B cell (primary cell): Measurements from ENCODE around the gene MOV10L1. TPM values are rescaled to one million over a fixed set of nuclear protein-coding genes. Genes with fewer than 3 reads are reported as not detected.

Experiments
- ATAC-seq: fragments of 200-7000 bp; cut with Tn5 transposase; one replicate; pipeline ENCODE4 v1.10.0; 2021; ENCODE audit warnings: low read depth, mild to moderate bottlenecking, moderate number of reproducible peaks, moderate library complexity
- CTCF ChIA-PET: fragments of 350-600 bp; sonication (Branson Sonifier 250); formaldehyde crosslinking; loops from one replicate; lab custom pipeline; 2021; ENCODE audit warnings: antibody characterized with exemption, inconsistent platforms; lab: Charles Lee
- POLR2A ChIA-PET: fragments of 350-600 bp; sonication (Branson Sonifier 250); formaldehyde crosslinking; loops from one replicate; lab custom pipeline; 2021; ENCODE audit warnings: antibody characterized with exemption; lab: Charles Lee
- DNase-seq: peaks from one replicate; pipeline ENCODE4 v3.0.0; 2013
- H2AFZ ChIP-seq: 2 replicates; pipeline ENCODE4 v1.6.1; 2012; ENCODE audit warnings: mild to moderate bottlenecking, low read depth, low read length; ENCODE audit not compliant: insufficient read depth, poor library complexity, severe bottlenecking
- H3K27ac ChIP-seq, 2 donors: 1 replicate in 1 of 2; 2 replicates in 1 of 2; pipeline ENCODE4 v1.5.1; 2012 to 2013; ENCODE audit warnings: low read length in 2 of 2, mild to moderate bottlenecking in 2 of 2, moderate library complexity in 1 of 2
- H3K27me3 ChIP-seq, 4 experiments: fragments of 200-600 bp in 1 of 4; sonication (generic) in 1 of 4; replicated peaks in 1 of 4; 1 replicate in 2 of 4; 2 replicates in 2 of 4; pipeline versions ENCODE4 v1.6.1 to v1.7.0; 2013 to 2016; ENCODE audit warnings: low read length in 3 of 4, mild to moderate bottlenecking in 2 of 4, mixed read lengths in 1 of 4, moderate library complexity in 1 of 4; ENCODE audit not compliant: insufficient read depth in 4 of 4, control insufficient read depth in 3 of 4; ENCODE audit errors: control extremely low read depth in 1 of 4
- H3K36me3 ChIP-seq, 2 experiments: replicated peaks in 1 of 2; 1 replicate in 1 of 2; 2 replicates in 1 of 2; pipeline versions ENCODE4 v1.6.1 to v1.7.1; 2013; ENCODE audit warnings: low read length in 1 of 2; ENCODE audit not compliant: insufficient read depth in 2 of 2, control insufficient read depth in 1 of 2; ENCODE audit errors: control extremely low read depth in 1 of 2, extremely low read depth in 1 of 2
- H3K4me1 ChIP-seq, 2 donors: fragments of 200-600 bp in 1 of 2; sonication (generic) in 1 of 2; 1 replicate in 1 of 2; 2 replicates in 1 of 2; pipeline versions ENCODE4 v1.5.1 to v1.6.1; 2013 to 2017; ENCODE audit warnings: low read length in 2 of 2; ENCODE audit not compliant: control insufficient read depth in 2 of 2, insufficient read depth in 2 of 2
- H3K4me2 ChIP-seq: replicated peaks from 2 replicates; pipeline ENCODE3; 2012; ENCODE audit warnings: mild to moderate bottlenecking, low read depth, low read length; ENCODE audit not compliant: poor library complexity, severe bottlenecking
- H3K4me3 ChIP-seq, 5 experiments: fragments of 200-600 bp in 1 of 5; sonication (generic) in 1 of 5; 1 replicate in 3 of 5; 2 replicates in 2 of 5; pipeline versions ENCODE4 v1.5.1 to v1.7.0; 2011 to 2016; ENCODE audit warnings: low read length in 4 of 5, mild to moderate bottlenecking in 4 of 5, low read depth in 2 of 5, control low read depth in 1 of 5, moderate library complexity in 1 of 5; ENCODE audit not compliant: insufficient read depth in 1 of 5; ENCODE audit errors: control extremely low read depth in 1 of 5, extremely low read depth in 1 of 5
- H3K79me2 ChIP-seq: fragments of 200-600 bp; sonication (generic); one replicate; pipeline ENCODE4 v1.6.0; 2016; ENCODE audit warnings: low read length; ENCODE audit not compliant: control insufficient read depth, insufficient read depth
- H3K9ac ChIP-seq: fragments of 200-600 bp; sonication (generic); 2 replicates; pipeline ENCODE4 v1.6.1; 2017; ENCODE audit warnings: mild to moderate bottlenecking, low read length, moderate library complexity
- H3K9me3 ChIP-seq, 3 donors: one replicate each; pipeline versions ENCODE4 v1.6.1 to v1.7.1; 2013; ENCODE audit warnings: low read length in 2 of 3; ENCODE audit not compliant: control insufficient read depth in 2 of 3, insufficient read depth in 1 of 3; ENCODE audit errors: control extremely low read depth in 1 of 3
- H4K20me1 ChIP-seq: 2 replicates; pipeline ENCODE4 v1.6.0; 2012; ENCODE audit warnings: mild to moderate bottlenecking, low read length; ENCODE audit not compliant: insufficient read depth, control insufficient read depth, poor library complexity, severe bottlenecking
- H3K27ac Mint-ChIP-seq: one replicate; pipeline ENCODE4 v1.8.0; 2021; ENCODE audit warnings: mixed read lengths
- H3K27me3 Mint-ChIP-seq: one replicate; pipeline ENCODE4 v1.8.0; 2021; ENCODE audit warnings: mixed read lengths
- H3K4me1 Mint-ChIP-seq: one replicate; pipeline ENCODE4 v1.8.0; 2021; ENCODE audit warnings: mixed read lengths
- H3K4me3 Mint-ChIP-seq: one replicate; pipeline ENCODE4 v1.8.0; 2021; ENCODE audit warnings: mixed read lengths
- H3K9me3 Mint-ChIP-seq: one replicate; pipeline ENCODE4 v1.8.0; 2022; ENCODE audit warnings: mixed read lengths; ENCODE audit not compliant: insufficient read depth
- CTCF ChIP-seq: fragments of 200-600 bp; IDR thresholded peaks from one replicate; pipeline ENCODE4 v1.8.0; 2022; ENCODE audit warnings: antibody characterized with exemption, mild to moderate bottlenecking
- EZH2 ChIP-seq: IDR thresholded peaks from 2 replicates; pipeline ENCODE4 v1.6.1; 2012; ENCODE audit warnings: borderline replicate concordance, low read depth, mild to moderate bottlenecking, moderate library complexity, low read length; ENCODE audit not compliant: insufficient read depth, poor library complexity, severe bottlenecking
- WGBS: methylation state at CpG from one replicate; pipeline ENCODE4 v1.1.5; 2013; ENCODE audit warnings: missing lambda C conversion rate; ENCODE audit not compliant: insufficient coverage; 5-methylcytosine and 5-hydroxymethylcytosine counted together
- intact Hi-C: fragments of 100-400 bp; cut with micrococcal nuclease; formaldehyde crosslinking; loops from one replicate; pipeline ENCODE4 v1.10.0; 2022
- polyA plus RNA-seq: library from polyadenylated mRNA; depleted of rRNA; stranded (reverse); fragments of >200 nt; gene quantifications from 2 replicates; pipeline ENCODE4 v1.2.3, GENCODE V29; 2012
- total RNA-seq, 2 donors: library from RNA; stranded (reverse); fragments of 120-200 nt in 1 of 2; gene quantifications; 1 replicate in 1 of 2; 2 replicates in 1 of 2; pipeline versions ENCODE4 v1.2.3 to v1.2.4, GENCODE V29; 2013 to 2022

The MOV10L1 gene
- total and polyA plus RNA-seq, 2 donors (not counting 1 experiment from before 2014, with no cell fraction given): not detected

GRCh38 chr22:50162391-50162956 is 72.7 kb downstream of the MOV10L1 start:
- Mint-ChIP-seq H3K27me3 (peaks cover 33% of the 10 kb centered on the region), H3K9me3 (no peaks in the 10 kb centered on the region), H3K4me3 (no peak overlapping the region), H3K27ac (no peak overlapping the region), H3K4me1 (no peaks in the 10 kb centered on the region)
- ChIA-PET CTCF (no interaction called here), POLR2A (no interaction called here)
- no peak overlapping the region for H2AFZ ChIP-seq
- TF ChIP-seq EZH2 (no peak), CTCF (no peak)
- WGBS: 94% methylated on average over 9 of the region's 10 CpGs
- H3K4me2 ChIP-seq: no peak overlapping the region
- peaks cover 0 to 4% (median 2%) of the 10 kb centered on the region in 4 experiments for H3K27me3 ChIP-seq
- DNase-seq (no peak), ATAC-seq (no peak)
- no peak overlapping the region for H3K9ac ChIP-seq
- peaks cover 0 to 5% (median 0%) of the 10 kb centered on the region in 3 donors for H3K9me3 ChIP-seq
- intact Hi-C loops: no loop called here
- H3K36me3 ChIP-seq: no peaks in the 10 kb centered on the region
- H4K20me1 ChIP-seq: no peaks in the 10 kb centered on the region
- no peaks in the 10 kb centered on the region for H3K4me1 ChIP-seq
- no peak overlapping the region for H3K4me3 ChIP-seq
- no peaks in the 10 kb centered on the region for H3K79me2 ChIP-seq
- no peak overlapping the region for H3K27ac ChIP-seq

GRCh38 chr22:50165436-50166123 is 75.8 kb downstream of the MOV10L1 start:
- peaks cover 0 to 5% (median 0%) of the 10 kb centered on the region in 3 donors for H3K9me3 ChIP-seq
- ChIA-PET CTCF (interaction anchor here (1.7 kb wide), 1 partner anchor 25 kb away, joined by 4 read pairs; no protein-coding TSS in a partner anchor), POLR2A (no interaction called here)
- no peak overlapping the region for H3K4me3 ChIP-seq
- H3K27ac ChIP-seq: no peak overlapping the region
- H3K27ac Mint-ChIP-seq: no peak overlapping the region
- intact Hi-C loops: no loop called here
- H3K27me3 ChIP-seq: peaks cover 0 to 17% (median 10%) of the 10 kb centered on the region in 4 experiments
- ATAC-seq: no peak
- peaks cover 5% of the 10 kb centered on the region in 2 donors for H3K4me1 ChIP-seq
- TF ChIP-seq CTCF (no peak), EZH2 (no peak)
- H4K20me1 ChIP-seq: no peaks in the 10 kb centered on the region
- no peaks in the 10 kb centered on the region for H3K9me3 Mint-ChIP-seq
- DNase-seq: no peak
- H2AFZ ChIP-seq: no peak overlapping the region
- H3K4me2 ChIP-seq: no peak overlapping the region
- H3K9ac ChIP-seq: no peak overlapping the region
- 95% methylated on average over 28 of the region's 28 CpGs for WGBS
- H3K79me2 ChIP-seq: no peaks in the 10 kb centered on the region
- peaks cover 7% of the 10 kb centered on the region for H3K4me1 Mint-ChIP-seq
- no peaks in the 10 kb centered on the region for H3K36me3 ChIP-seq
- peaks cover 44% of the 10 kb centered on the region for H3K27me3 Mint-ChIP-seq
- no peak overlapping the region for H3K4me3 Mint-ChIP-seq
